ENCODE measurements around the gene RTP1. TPM values are rescaled to one million over a fixed set of nuclear protein-coding genes. Genes with fewer than 3 reads are reported as not detected.

RTP1 gene
- total RNA-seq, 4 donors from 2014 or later, result not detected

GRCh38 chr3:187210545-187211327, 13.4 kb downstream of the RTP1 start:
- WGBS, 2 donors, result 66% methylated on average over 6 of the region's 6 CpGs
- DNase-seq (ENCODE audit: low spot score in 2 of 2), result peak in 1 of 2 donors; percentile 47
- no peak for TF ChIP-seq CTCF (IDR thresholded peaks at IDR 0.05)
- TF ChIP-seq POLR2A (IDR thresholded peaks at IDR 0.05), result no peak
- no peak overlapping the region for H3K4me3 ChIP-seq (ENCODE audit: low read depth, poor library complexity, severe bottlenecking)
- intact Hi-C loops (cut with DNase I; ENCODE audit: low total_unique reads), result no loop called here

GRCh38 chr3:187211532-187212195, 14.4 kb downstream of the RTP1 start:
- intact Hi-C loops (cut with DNase I; ENCODE audit: low total_unique reads), result no loop called here
- TF ChIP-seq CTCF (IDR thresholded peaks at IDR 0.05) (no peak), POLR2A (IDR thresholded peaks at IDR 0.05) (no peak)
- WGBS, 2 donors, result 60 to 62% methylated on average over 3 of the region's 3 CpGs
- DNase-seq (ENCODE audit: low spot score in 2 of 2), result no peak
- H3K4me3 ChIP-seq (ENCODE audit: low read depth, poor library complexity, severe bottlenecking), result no peak overlapping the region

GRCh38 chr3:187212196-187212545, 14.9 kb downstream of the RTP1 start:
- 68 to 72% methylated on average over 3 of the region's 3 CpGs for WGBS, 2 donors

GRCh38 chr3:187212705-187213104, 15.4 kb downstream of the RTP1 start:
- no peak for DNase-seq (ENCODE audit: low spot score in 2 of 2)
- no peak overlapping the region for H3K4me3 ChIP-seq (ENCODE audit: low read depth, poor library complexity, severe bottlenecking)
- no peak for TF ChIP-seq POLR2A (IDR thresholded peaks at IDR 0.05)
- TF ChIP-seq CTCF (IDR thresholded peaks at IDR 0.05), result no peak
- intact Hi-C loops (cut with DNase I; ENCODE audit: low total_unique reads), result no loop called here
- WGBS, 2 donors, result 52 to 62% methylated on average over 4 of the region's 4 CpGs

More at GRCh38 chr3:187212196-187212545, 14.9 kb downstream of the RTP1 start:
- intact Hi-C loops (cut with DNase I; ENCODE audit: low total_unique reads), result no loop called here
- no peak for DNase-seq (ENCODE audit: low spot score in 2 of 2)
- TF ChIP-seq CTCF (IDR thresholded peaks at IDR 0.05), result no peak
- TF ChIP-seq POLR2A (IDR thresholded peaks at IDR 0.05), result no peak
- no peak overlapping the region for H3K4me3 ChIP-seq (ENCODE audit: low read depth, poor library complexity, severe bottlenecking)

GRCh38 chr3:187213616-187214015, 16.3 kb downstream of the RTP1 start:
- DNase-seq (ENCODE audit: low spot score in 2 of 2), result no peak
- H3K4me3 ChIP-seq (ENCODE audit: low read depth, poor library complexity, severe bottlenecking), result no peak overlapping the region
- 85 to 90% methylated on average over 1 of the region's 1 CpG for WGBS, 2 donors
- intact Hi-C loops (cut with DNase I; ENCODE audit: low total_unique reads), result no loop called here
- TF ChIP-seq CTCF (IDR thresholded peaks at IDR 0.05) (no peak), POLR2A (IDR thresholded peaks at IDR 0.05) (no peak)
